Esophagus squamous epithelium (tissue), 4 donors: Measurements from ENCODE around the gene CARD11.

ENCODE experiments used
- POLR2A ChIP-seq, 4 donors: fragments of 450-650 bp; IDR thresholded peaks; one replicate each; pipeline ENCODE4 v1.6.1; 2017; ENCODE audit warnings: antibody characterized with exemption in 4 of 4, mild to moderate bottlenecking in 4 of 4, moderate library complexity in 3 of 4
- TF ChIP-seq, protein P1 (sequence below), 6 experiments: fragments of 450-650 bp in 4 of 6; fragments of 200-600 bp in 2 of 6; sonication (generic) in 2 of 6; IDR thresholded peaks; one replicate each; pipeline ENCODE4 v1.5.1; 2016 to 2019; ENCODE audit warnings: antibody characterized with exemption in 6 of 6, mild to moderate bottlenecking in 4 of 6, moderate library complexity in 4 of 6

DNA sequence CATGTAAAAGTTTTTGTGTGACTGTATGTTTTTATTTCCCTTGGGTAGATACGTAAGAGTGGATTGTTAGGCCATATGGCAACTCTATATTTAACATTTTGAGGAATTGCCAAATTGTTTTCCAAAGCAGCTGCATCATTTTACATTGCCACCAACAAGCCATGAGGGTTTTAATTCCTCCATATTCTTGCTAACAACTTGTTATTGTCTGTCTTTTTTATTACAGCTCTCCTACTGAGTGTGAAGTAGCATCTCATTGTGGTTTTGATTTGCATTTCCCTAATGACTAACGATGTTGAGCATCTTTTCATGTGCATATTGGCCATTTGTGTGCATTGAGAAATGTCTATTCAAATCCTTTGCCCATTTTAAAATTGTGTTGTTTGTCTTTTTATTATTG is 94.9 kb downstream of the CARD11 start:
- no peak for TF ChIP-seq POLR2A (IDR thresholded peaks at IDR 0.05)
- TF ChIP-seq, protein P1, sequence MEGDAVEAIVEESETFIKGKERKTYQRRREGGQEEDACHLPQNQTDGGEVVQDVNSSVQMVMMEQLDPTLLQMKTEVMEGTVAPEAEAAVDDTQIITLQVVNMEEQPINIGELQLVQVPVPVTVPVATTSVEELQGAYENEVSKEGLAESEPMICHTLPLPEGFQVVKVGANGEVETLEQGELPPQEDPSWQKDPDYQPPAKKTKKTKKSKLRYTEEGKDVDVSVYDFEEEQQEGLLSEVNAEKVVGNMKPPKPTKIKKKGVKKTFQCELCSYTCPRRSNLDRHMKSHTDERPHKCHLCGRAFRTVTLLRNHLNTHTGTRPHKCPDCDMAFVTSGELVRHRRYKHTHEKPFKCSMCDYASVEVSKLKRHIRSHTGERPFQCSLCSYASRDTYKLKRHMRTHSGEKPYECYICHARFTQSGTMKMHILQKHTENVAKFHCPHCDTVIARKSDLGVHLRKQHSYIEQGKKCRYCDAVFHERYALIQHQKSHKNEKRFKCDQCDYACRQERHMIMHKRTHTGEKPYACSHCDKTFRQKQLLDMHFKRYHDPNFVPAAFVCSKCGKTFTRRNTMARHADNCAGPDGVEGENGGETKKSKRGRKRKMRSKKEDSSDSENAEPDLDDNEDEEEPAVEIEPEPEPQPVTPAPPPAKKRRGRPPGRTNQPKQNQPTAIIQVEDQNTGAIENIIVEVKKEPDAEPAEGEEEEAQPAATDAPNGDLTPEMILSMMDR (IDR thresholded peaks at IDR 0.05) = no peak
